Measurements from ENCODE around the gene LRCH1. TPM values are rescaled to one million over a fixed set of nuclear protein-coding genes. Genes with fewer than 3 reads are reported as not detected.

Gene LRCH1
- total RNA-seq, 4 donors from 2014 or later: 5.0 to 20.4 (median 7.4) TPM

DNA sequence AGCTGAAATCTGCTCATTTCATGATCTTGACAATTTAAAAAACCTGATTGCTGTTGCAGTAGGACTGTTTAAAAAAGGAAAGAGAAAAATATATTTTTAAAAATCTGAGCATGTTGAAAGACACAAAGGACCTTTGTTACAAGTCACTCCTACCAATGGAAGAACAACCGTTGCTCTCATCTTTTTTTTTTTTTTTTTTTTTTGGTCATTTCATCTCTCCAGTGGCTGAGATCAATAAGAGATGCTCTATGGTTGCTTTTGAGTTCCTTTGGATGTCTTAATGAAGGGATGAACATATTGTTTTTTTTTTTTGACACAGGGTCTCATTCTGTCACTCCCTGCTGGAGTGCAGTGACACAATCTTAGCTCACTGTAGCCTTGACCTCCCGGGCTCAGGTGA lies 29.2 kb downstream of the LRCH1 start:
- H3K27ac ChIP-seq: no peak overlapping the region
- 80 to 81% methylated on average over 2 of the region's 2 CpGs for WGBS, 2 donors
- DNase-seq: no peak
- no peaks in the 10 kb centered on the region for H3K36me3 ChIP-seq
- peaks cover 5 to 58% (median 27%) of the 10 kb centered on the region in 3 donors for H3K4me1 ChIP-seq
- intact Hi-C loops (cut with DNase I): no loop called here
- H3K9me3 ChIP-seq: no peaks in the 10 kb centered on the region
- no peak for TF ChIP-seq POLR2A (IDR thresholded peaks at IDR 0.05)
- TF ChIP-seq CTCF (IDR thresholded peaks at IDR 0.05): no peak
- H3K4me3 ChIP-seq: no peak overlapping the region
- no peaks in the 10 kb centered on the region for H3K27me3 ChIP-seq

DNA sequence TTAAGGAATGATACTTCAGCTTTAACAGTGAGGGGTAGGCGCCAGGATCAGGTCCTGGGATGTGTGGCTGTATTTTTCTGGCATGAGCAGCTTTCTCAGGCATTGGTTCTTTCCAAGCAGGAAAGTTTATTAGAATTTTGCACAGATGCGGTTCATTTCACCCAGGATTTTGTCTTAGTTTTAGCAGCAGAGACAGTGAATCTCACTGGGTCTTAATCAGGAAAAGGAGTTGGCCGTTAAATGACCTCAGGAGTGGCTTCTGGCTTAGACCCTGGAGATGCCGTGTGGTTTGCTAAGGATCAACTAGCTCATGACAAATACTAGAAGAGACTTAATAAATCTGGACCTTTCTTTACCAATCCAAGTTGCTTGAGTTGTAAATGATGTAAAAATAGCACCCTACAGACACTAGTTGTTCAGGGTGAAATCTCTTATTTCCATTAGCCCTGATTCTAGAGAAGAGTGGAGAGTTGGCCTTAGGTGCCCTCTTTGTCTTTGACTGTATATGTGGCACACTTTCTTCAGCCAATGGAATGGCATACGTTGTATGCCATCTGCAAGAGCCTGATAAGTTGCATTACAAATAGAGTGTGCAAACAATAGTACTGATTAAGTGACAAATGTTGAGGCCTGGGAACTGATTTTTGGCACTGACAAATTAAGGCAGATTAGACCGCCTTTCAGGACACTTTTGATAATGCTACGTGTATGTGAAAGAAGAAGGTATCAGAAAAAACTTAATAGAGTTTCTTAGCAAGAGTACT lies 34.0 kb downstream of the LRCH1 start:
- peaks cover 0 to 22% (median 6%) of the 10 kb centered on the region in 3 donors for H3K4me1 ChIP-seq
- H3K27ac ChIP-seq: no peak overlapping the region
- intact Hi-C loops (cut with DNase I): no loop called here
- no peaks in the 10 kb centered on the region for H3K9me3 ChIP-seq
- no peaks in the 10 kb centered on the region for H3K36me3 ChIP-seq
- no peak overlapping the region for H3K4me3 ChIP-seq
- no peak for TF ChIP-seq POLR2A (IDR thresholded peaks at IDR 0.05)
- no peak for TF ChIP-seq CTCF (IDR thresholded peaks at IDR 0.05)
- H3K27me3 ChIP-seq: no peaks in the 10 kb centered on the region
- DNase-seq: no peak
- WGBS, 2 donors: 77 to 81% methylated on average over 6 to 7 of the region's 7 CpGs

DNA sequence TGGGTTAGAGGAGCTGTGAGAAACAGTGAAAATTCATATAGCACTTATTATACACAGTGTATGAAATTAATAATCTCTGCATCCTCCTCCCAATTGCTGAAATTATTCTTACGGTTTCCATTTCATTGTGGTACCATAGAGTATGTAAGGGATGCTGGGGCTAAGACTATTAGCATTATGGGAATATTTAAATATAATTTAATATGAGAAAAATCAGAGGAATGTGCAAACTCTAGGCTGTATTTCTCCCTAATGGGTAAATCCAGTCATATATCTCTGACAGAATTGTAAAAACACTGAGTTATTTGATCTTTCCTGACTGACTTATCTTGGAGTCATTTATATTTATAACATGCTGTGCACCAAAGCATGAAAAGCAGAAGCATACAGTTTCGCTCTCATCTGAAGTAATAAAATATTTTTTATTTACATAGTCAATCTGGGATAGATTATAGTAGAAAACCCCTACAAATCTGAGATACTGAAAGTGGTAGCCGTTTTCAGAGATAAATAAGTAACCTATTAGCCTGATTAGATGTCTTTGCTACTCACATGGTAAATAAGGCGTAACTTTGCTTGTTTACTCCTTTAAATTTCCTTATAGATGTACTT lies 34.9 kb downstream of the LRCH1 start:
- TF ChIP-seq CTCF (IDR thresholded peaks at IDR 0.05) (no peak), POLR2A (IDR thresholded peaks at IDR 0.05) (no peak)

GRCh38 chr13:46592385-46592784 lies 39.4 kb downstream of the LRCH1 start:
- no peaks in the 10 kb centered on the region for H3K36me3 ChIP-seq
- H3K4me3 ChIP-seq: no peak overlapping the region
- H3K27ac ChIP-seq: no peak overlapping the region
- peaks cover 21 to 54% (median 36%) of the 10 kb centered on the region in 3 donors for H3K4me1 ChIP-seq
- intact Hi-C loops (cut with DNase I): no loop called here
- DNase-seq: no peak
- no peaks in the 10 kb centered on the region for H3K9me3 ChIP-seq
- H3K27me3 ChIP-seq: no peaks in the 10 kb centered on the region
- TF ChIP-seq POLR2A (IDR thresholded peaks at IDR 0.05) (no peak), CTCF (IDR thresholded peaks at IDR 0.05) (no peak)

More for the DNA sequence above, 34.9 kb downstream of the LRCH1 start:
- Histone ChIP-seq H3K27me3 (no peaks in the 10 kb centered on the region), H3K36me3 (no peaks in the 10 kb centered on the region), H3K4me1 (peaks cover 0 to 32% (median 6%) of the 10 kb centered on the region in 3 donors), H3K9me3 (no peaks in the 10 kb centered on the region), H3K27ac (no peak overlapping the region), H3K4me3 (no peak overlapping the region)
- no peak for DNase-seq
- intact Hi-C loops (cut with DNase I): no loop called here
- 68 to 85% methylated on average over 4 of the region's 4 CpGs for WGBS, 2 donors

DNA sequence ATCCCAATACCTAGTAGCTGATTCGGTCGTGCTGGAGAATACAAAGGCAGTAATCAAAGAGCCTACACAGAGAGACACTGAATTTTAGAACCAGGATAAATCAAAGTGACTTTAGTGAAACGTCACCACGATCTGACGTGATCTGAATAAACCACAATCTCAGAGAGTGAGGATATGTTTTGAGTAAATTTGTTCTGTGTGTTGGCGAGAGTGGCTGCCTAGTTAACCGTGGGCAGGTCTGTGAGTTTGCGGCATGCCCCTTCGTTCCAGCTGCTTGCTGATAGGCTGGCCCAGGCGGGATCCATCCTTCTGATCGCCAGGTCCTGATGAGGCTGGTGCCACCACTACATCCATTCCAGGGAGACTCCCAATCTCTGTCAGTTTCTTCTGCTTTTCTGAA lies 40.4 kb downstream of the LRCH1 start:
- TF ChIP-seq CTCF (IDR thresholded peaks at IDR 0.05) (no peak), POLR2A (IDR thresholded peaks at IDR 0.05) (no peak)
- H3K4me3 ChIP-seq: no peak overlapping the region
- intact Hi-C loops (cut with DNase I): no loop called here
- peaks cover 21 to 62% (median 36%) of the 10 kb centered on the region in 3 donors for H3K4me1 ChIP-seq
- DNase-seq: no peak
- H3K9me3 ChIP-seq: no peaks in the 10 kb centered on the region
- H3K27me3 ChIP-seq: no peaks in the 10 kb centered on the region
- no peak overlapping the region for H3K27ac ChIP-seq
- no peaks in the 10 kb centered on the region for H3K36me3 ChIP-seq
- WGBS, 2 donors: 82% methylated on average over 11 of the region's 11 CpGs
